KMS-11 (cell line): ENCODE measurements around the gene NXN.

Experiments used
- H2AFZ ChIP-seq: fragments of 200-600 bp; sonication (generic); 2 replicates; pipeline ENCODE4 v1.6.1; 2016; ENCODE audit warnings: antibody characterized with exemption, mixed run types, low read depth
- H3K27ac ChIP-seq: fragments of 200-600 bp; sonication (generic); 2 replicates; pipeline ENCODE4 v1.6.1; 2016; ENCODE audit warnings: mild to moderate bottlenecking, mixed run types
- H3K27me3 ChIP-seq: fragments of 200-600 bp; sonication (generic); 2 replicates; pipeline ENCODE4 v1.6.1; 2017; ENCODE audit warnings: mild to moderate bottlenecking, low read depth, mixed run types, moderate library complexity; ENCODE audit not compliant: insufficient read depth
- H3K36me3 ChIP-seq: fragments of 200-600 bp; sonication (generic); 2 replicates; pipeline ENCODE4 v1.6.1; 2017; ENCODE audit warnings: mild to moderate bottlenecking, mixed run types; ENCODE audit not compliant: insufficient read depth
- H3K4me1 ChIP-seq: fragments of 200-600 bp; sonication (generic); 2 replicates; pipeline ENCODE4 v1.6.1; 2016; ENCODE audit warnings: mild to moderate bottlenecking, low read depth, mixed run types; ENCODE audit not compliant: poor library complexity, severe bottlenecking
- H3K4me2 ChIP-seq: fragments of 200-600 bp; sonication (generic); 2 replicates; pipeline ENCODE4 v1.7.0; 2016; ENCODE audit warnings: mild to moderate bottlenecking, mixed run types
- H3K4me3 ChIP-seq: fragments of 200-600 bp; sonication (generic); IDR thresholded peaks from 2 replicates; pipeline ENCODE4 v1.6.1; 2017; ENCODE audit warnings: low read depth, low read length, mixed read lengths; ENCODE audit not compliant: insufficient read depth
- H3K79me2 ChIP-seq: fragments of 200-600 bp; sonication (generic); 2 replicates; pipeline ENCODE4 v1.6.1; 2016; ENCODE audit warnings: low read depth, mixed run types; ENCODE audit not compliant: insufficient read depth
- H3K9ac ChIP-seq: fragments of 200-600 bp; sonication (generic); 2 replicates; pipeline ENCODE4 v1.6.1; 2016; ENCODE audit warnings: mild to moderate bottlenecking, mixed run types
- H4K20me1 ChIP-seq: fragments of 200-600 bp; sonication (generic); 2 replicates; pipeline ENCODE4 v1.6.1; 2016; ENCODE audit warnings: mild to moderate bottlenecking, mixed run types; ENCODE audit not compliant: insufficient read depth
- CTCF ChIP-seq: fragments of 200-600 bp; sonication (generic); conservative IDR thresholded peaks from 2 replicates; pipeline ENCODE4 v1.6.1; 2017; ENCODE audit warnings: low read depth, mild to moderate bottlenecking, antibody characterized with exemption, low read length, moderate library complexity, mixed read lengths

NXN gene

GRCh38 chr17:883586-883962, 96.0 kb downstream of the NXN start:
- no peaks in the 10 kb centered on the region for H4K20me1 ChIP-seq
- no peak overlapping the region for H2AFZ ChIP-seq
- H3K4me2 ChIP-seq = no peak overlapping the region
- H3K36me3 ChIP-seq = no peaks in the 10 kb centered on the region
- no peak for TF ChIP-seq CTCF
- no peak overlapping the region for H3K4me3 ChIP-seq
- H3K27ac ChIP-seq = no peak overlapping the region
- no peaks in the 10 kb centered on the region for H3K4me1 ChIP-seq
- no peaks in the 10 kb centered on the region for H3K79me2 ChIP-seq
- no peak overlapping the region for H3K9ac ChIP-seq
- peaks cover 20% of the 10 kb centered on the region; the same call in 1 of the 2 replicates for H3K27me3 ChIP-seq

- no peaks in the 10 kb centered on the region for H3K4me1 ChIP-seq
- H3K27me3 ChIP-seq = peaks cover 19% of the 10 kb centered on the region; the same call in 1 of the 2 replicates
- no peak overlapping the region for H2AFZ ChIP-seq
- TF ChIP-seq CTCF = no peak
- H4K20me1 ChIP-seq = no peaks in the 10 kb centered on the region
- H3K79me2 ChIP-seq = no peaks in the 10 kb centered on the region
- H3K27ac ChIP-seq = no peak overlapping the region
- H3K4me3 ChIP-seq = no peak overlapping the region
- no peaks in the 10 kb centered on the region for H3K36me3 ChIP-seq
- H3K4me2 ChIP-seq = no peak overlapping the region
- no peak overlapping the region for H3K9ac ChIP-seq
Observed at GRCh38 chr17:882827-883585, 96.6 kb downstream of the NXN start.

- no peaks in the 10 kb centered on the region for H3K36me3 ChIP-seq
- no peak overlapping the region for H2AFZ ChIP-seq
- H3K4me1 ChIP-seq = no peaks in the 10 kb centered on the region
- H3K4me2 ChIP-seq = no peak overlapping the region
- no peaks in the 10 kb centered on the region for H3K79me2 ChIP-seq
- H3K27ac ChIP-seq = no peak overlapping the region
- no peaks in the 10 kb centered on the region for H4K20me1 ChIP-seq
- H3K4me3 ChIP-seq = no peak overlapping the region
- TF ChIP-seq CTCF = no peak
- no peak overlapping the region for H3K9ac ChIP-seq
- H3K27me3 ChIP-seq = peaks cover 15% of the 10 kb centered on the region; the same call in 1 of the 2 replicates
Observed at GRCh38 chr17:881778-882177, 97.8 kb downstream of the NXN start.

GRCh38 chr17:880443-881269, 98.9 kb downstream of the NXN start:
- Histone ChIP-seq H3K4me2 (no peak overlapping the region), H4K20me1 (no peaks in the 10 kb centered on the region), H3K36me3 (no peaks in the 10 kb centered on the region), H3K27ac (no peak overlapping the region), H3K4me1 (no peaks in the 10 kb centered on the region), H3K9ac (no peak overlapping the region), H2AFZ (no peak overlapping the region), H3K4me3 (no peak overlapping the region), H3K27me3 (peaks cover 13% of the 10 kb centered on the region; the same call in 1 of the 2 replicates), H3K79me2 (no peaks in the 10 kb centered on the region)
- no peak for TF ChIP-seq CTCF
